HepG2 (cell line): ENCODE measurements around the gene COPZ2. TPM values are rescaled to one million over a fixed set of nuclear protein-coding genes. Genes with fewer than 3 reads are reported as not detected.

Experiments
- ATAC-seq: fragments of 200-7000 bp; cut with Tn5 transposase; 3 replicates; pipeline ENCODE4 v1.9.1; 2020; ENCODE audit warnings: mild to moderate bottlenecking, moderate library complexity
- BruUV-seq: library from RNA; stranded (reverse); fragments of 400-500 nt; replicated peaks from 2 replicates; lab custom pipeline; 2021; lab: Mats Ljungman, UMichigan
- CTCF ChIA-PET: fragments of 300-600 bp; formaldehyde crosslinking; extraction: SDS; loops from one replicate; lab custom pipeline; 2021; ENCODE audit warnings: low total read pairs, inconsistent platforms, low intra/inter-chr PET ratio; lab: Yijun Ruan, JAX
- POLR2A ChIA-PET: fragments of 350-600 bp; sonication (Branson Sonifier 250); formaldehyde crosslinking; loops from one replicate; lab custom pipeline; 2020; ENCODE audit warnings: antibody characterized with exemption, inconsistent platforms; lab: Yijun Ruan, JAX
- DNase-seq: peaks from one replicate; pipeline ENCODE4 v3.0.0-alpha.2; 2015; ENCODE audit warnings: low spot score
- FAIRE-seq: peaks from 3 replicates; lab custom pipeline; 2011; peaks lifted over from hg19 to GRCh38; lab: Jason Lieb, UNC
- H2AFZ ChIP-seq: one replicate; pipeline ENCODE4 v1.6.1; 2011; ENCODE audit warnings: low read length, inconsistent platforms
- H3K27ac ChIP-seq: fragments of 300-600 bp; 3 replicates; pipeline ENCODE4 v1.8.0; 2011; ENCODE audit warnings: mixed run types, mild to moderate bottlenecking, mixed read lengths, low read length, inconsistent platforms; ENCODE audit not compliant: insufficient read depth; ENCODE audit errors: extremely low read length
- H3K27me3 ChIP-seq, 2 experiments: fragments of 200-600 bp in 1 of 2; 2 replicates in 1 of 2; 3 replicates in 1 of 2; pipeline versions ENCODE4 v1.6.0 to v1.8.0; 2011; ENCODE audit warnings: low read length in 2 of 2, mild to moderate bottlenecking in 2 of 2, moderate library complexity in 2 of 2, inconsistent platforms in 1 of 2; ENCODE audit not compliant: insufficient read depth in 2 of 2, control insufficient read depth in 1 of 2
- H3K36me3 ChIP-seq, 2 experiments: fragments of 200-600 bp in 1 of 2; replicated peaks in 1 of 2; 2 replicates in 1 of 2; 3 replicates in 1 of 2; pipeline versions ENCODE4 v1.5.1 to v1.8.0; 2011; ENCODE audit warnings: low read length in 2 of 2, inconsistent platforms in 1 of 2; ENCODE audit not compliant: insufficient read depth in 2 of 2, control insufficient read depth in 1 of 2
- H3K4me1 ChIP-seq: 2 replicates; pipeline ENCODE4 v1.5.1; 2012; ENCODE audit warnings: low read length, inconsistent platforms; ENCODE audit not compliant: insufficient read depth
- H3K4me2 ChIP-seq: 2 replicates; pipeline ENCODE4 v1.6.0; 2011; ENCODE audit warnings: low read depth, low read length, inconsistent platforms
- H3K4me3 ChIP-seq, 3 experiments: fragments of 200-600 bp in 1 of 3; sonication (generic), shearing (Covaris generic) in 1 of 3; replicated peaks in 1 of 3; 2 replicates each; pipeline ENCODE4 v1.5.1; 2011 to 2016; ENCODE audit warnings: low read length in 3 of 3, inconsistent platforms in 2 of 3, low read depth in 2 of 3, mild to moderate bottlenecking in 2 of 3, control low read depth in 1 of 3, mixed read lengths in 1 of 3; ENCODE audit not compliant: insufficient read depth in 1 of 3
- H3K79me2 ChIP-seq: one replicate; pipeline ENCODE4 v1.6.1; 2011; ENCODE audit warnings: low read length, inconsistent platforms; ENCODE audit not compliant: insufficient read depth
- H3K9ac ChIP-seq: 2 replicates; pipeline ENCODE4 v1.6.0; 2011; ENCODE audit warnings: mild to moderate bottlenecking, low read depth, low read length, inconsistent platforms; ENCODE audit not compliant: insufficient read depth
- H3K9me3 ChIP-seq: 2 replicates; pipeline ENCODE4 v1.5.1; 2012; ENCODE audit warnings: mild to moderate bottlenecking, low read length
- H4K20me1 ChIP-seq: 2 replicates; pipeline ENCODE4 v1.6.0; 2011; ENCODE audit warnings: inconsistent platforms, mild to moderate bottlenecking, low read length, moderate library complexity; ENCODE audit not compliant: insufficient read depth
- ATF7-NPFF ChIP-seq: sonication (generic); formaldehyde crosslinking; IDR thresholded peaks from 2 replicates; pipeline ENCODE4 v1.8.1; 2023; ENCODE audit warnings: mild to moderate bottlenecking, low read depth, missing genetic modification reagents, moderate library complexity
- BRD4 ChIP-seq: sonication (generic); formaldehyde crosslinking; IDR thresholded peaks from 2 replicates; pipeline ENCODE4 v1.4.0; 2020; ENCODE audit warnings: missing genetic modification reagents
- DPF2 ChIP-seq: sonication (generic); formaldehyde crosslinking; IDR thresholded peaks from 2 replicates; pipeline ENCODE4 v1.4.0; 2020; ENCODE audit warnings: mild to moderate bottlenecking, low read depth, missing genetic modification reagents, borderline replicate concordance
- HDAC2 ChIP-seq: sonication (generic); formaldehyde crosslinking; IDR thresholded peaks from 2 replicates; pipeline ENCODE4 v1.4.0; 2020; ENCODE audit warnings: missing genetic modification reagents
- HNF1B ChIP-seq: sonication (generic); formaldehyde crosslinking; IDR thresholded peaks from 2 replicates; pipeline ENCODE4 v1.5.1; 2020; ENCODE audit warnings: mild to moderate bottlenecking, moderate library complexity, missing genetic modification reagents
- JDP2 ChIP-seq: sonication (generic); formaldehyde crosslinking; IDR thresholded peaks from 2 replicates; pipeline ENCODE4 v1.8.1; 2022; ENCODE audit warnings: missing genetic modification reagents, borderline replicate concordance
- SATB2 ChIP-seq: sonication (generic); formaldehyde crosslinking; IDR thresholded peaks from 2 replicates; pipeline ENCODE4 v1.5.0; 2020; ENCODE audit warnings: missing genetic modification reagents
- SP4 ChIP-seq: sonication (generic); formaldehyde crosslinking; IDR thresholded peaks from 2 replicates; pipeline ENCODE4 v1.8.1; 2023; ENCODE audit warnings: mild to moderate bottlenecking, missing genetic modification reagents
- SPEN ChIP-seq: sonication (generic); formaldehyde crosslinking; IDR thresholded peaks from 2 replicates; pipeline ENCODE4 v1.5.1; 2020; ENCODE audit warnings: low read depth, mild to moderate bottlenecking, missing genetic modification reagents
- TBX2 ChIP-seq: sonication (generic); formaldehyde crosslinking; IDR thresholded peaks from 2 replicates; pipeline ENCODE4 v1.5.0; 2020; ENCODE audit warnings: missing genetic modification reagents, mild to moderate bottlenecking, borderline replicate concordance
- UBTF ChIP-seq: sonication (generic); formaldehyde crosslinking; IDR thresholded peaks from 2 replicates; pipeline ENCODE4 v1.4.0; 2020; ENCODE audit warnings: mild to moderate bottlenecking, missing genetic modification reagents
- XRCC5 ChIP-seq: fragments of 200-400 bp; formaldehyde crosslinking; optimal IDR thresholded peaks from 2 replicates; pipeline ENCODE3; 2017; ENCODE audit warnings: mild to moderate bottlenecking, low read length
- ZFY ChIP-seq: sonication (generic); formaldehyde crosslinking; IDR thresholded peaks from 2 replicates; pipeline ENCODE4 v1.4.0; 2020; ENCODE audit warnings: missing genetic modification reagents
- ZKSCAN8 ChIP-seq: IDR thresholded peaks from 2 replicates; pipeline ENCODE4 v1.6.1; 2016; ENCODE audit warnings: borderline replicate concordance, missing genetic modification reagents, missing compliant biosample characterization
- ZNF496 ChIP-seq: sonication (generic); formaldehyde crosslinking; IDR thresholded peaks from 2 replicates; pipeline ENCODE4 v1.8.1; 2023; ENCODE audit warnings: mild to moderate bottlenecking, moderate library complexity, missing genetic modification reagents; ENCODE audit not compliant: insufficient replicate concordance
- ZNF572 ChIP-seq: sonication (generic); formaldehyde crosslinking; IDR thresholded peaks from 2 replicates; pipeline ENCODE4 v1.5.1; 2020; ENCODE audit warnings: mild to moderate bottlenecking, missing genetic modification reagents
- ZNF616 ChIP-seq: sonication (generic); formaldehyde crosslinking; IDR thresholded peaks from 2 replicates; pipeline ENCODE4 v1.5.0; 2020; ENCODE audit warnings: low read depth, mild to moderate bottlenecking, missing genetic modification reagents
- ZZZ3 ChIP-seq: sonication (generic); formaldehyde crosslinking; IDR thresholded peaks from 2 replicates; pipeline ENCODE4 v1.4.0; 2020; ENCODE audit warnings: missing genetic modification reagents, mild to moderate bottlenecking, borderline replicate concordance
- WGBS: methylation state at CpG from one replicate; pipeline ENCODE4 v1.1.6; 2017; ENCODE audit warnings: low lambda C conversion rate; 5-methylcytosine and 5-hydroxymethylcytosine counted together
- in situ Hi-C: cut with HindIII; loops from 2 replicates; pipeline ENCODE4 v1.10.0; 2017; ENCODE audit warnings: low pct_unique_long_range_greater_than_20kb; ENCODE audit not compliant: extremely low pct_ligation_motif_present
- intact Hi-C: fragments of 100-400 bp; cut with micrococcal nuclease; formaldehyde crosslinking; loops from one replicate; pipeline ENCODE4 v1.10.0; 2022; ENCODE audit not compliant: unreplicated experiment
- polyA plus RNA-seq, 8 experiments: library from polyadenylated mRNA; depleted of rRNA in 3 of 8; stranded (reverse) in 7 of 8; unstranded in 1 of 8; fragments of >200 nt; fragmentation: Illumina TruSeq in 4 of 8; extraction: Trizol in 4 of 8; gene quantifications; 2 replicates each; pipeline versions ENCODE4 v1.2.1 to v1.2.3, GENCODE V29; 2011 to 2016; ENCODE audit warnings: low read depth in 4 of 8, missing spikeins in 1 of 8, mixed read lengths in 1 of 8; ENCODE audit not compliant: insufficient read depth in 1 of 8
- total RNA-seq, 5 experiments: library from RNA; depleted of rRNA; stranded (reverse); fragments of >200 nt; fragmentation: Illumina TruSeq; extraction: Trizol; gene quantifications; 2 replicates each; pipeline ENCODE4 v1.2.3, GENCODE V29; 2016; ENCODE audit warnings: low read depth in 1 of 5

Gene COPZ2
- total and polyA plus RNA-seq, 2 of the 13 experiments (the other 11 are each of a cell fraction or from before 2014, with no cell fraction given): 0.61 to 1.5 TPM

- Histone ChIP-seq H3K4me2 (peak overlapping the region; percentile 86), H2AFZ (no peak overlapping the region), H3K4me1 (peaks cover 27% of the 10 kb centered on the region), H3K9ac (peak overlapping the region; percentile 62), H3K4me3 (peak overlapping the region; percentile 74 to 86 (median 82)), H3K27ac (no peak overlapping the region), H3K36me3 (no peaks in the 10 kb centered on the region), H4K20me1 (no peaks in the 10 kb centered on the region), H3K27me3 (peaks cover 1 to 60% of the 10 kb centered on the region in 2 experiments; a peak in 4 of 5 replicates), H3K79me2 (no peaks in the 10 kb centered on the region), H3K9me3 (no peaks in the 10 kb centered on the region)
- BruUV-seq: no TSS peak
- intact Hi-C loops: loop anchor here (1.0 kb wide), 1 partner anchor 38 kb away; no protein-coding TSS in a partner anchor
- 4% methylated on average over 4 of the region's 6 CpGs for WGBS
- POLR2A ChIA-PET: interaction anchor here (1.1 to 4.5 kb wide), 2 partner anchors 12 to 32 kb away, joined by 3 to 25 read pairs; partner anchors contain the start of gene NFE2L1
- FAIRE-seq (peak; percentile 34), ATAC-seq (peak; percentile 13), DNase-seq (no peak)
- CTCF ChIA-PET: interaction anchor here (1.7 to 2.3 kb wide), 2 partner anchors 11 to 37 kb away, joined by 4 to 19 read pairs; no protein-coding TSS in a partner anchor
- in situ Hi-C loops: no loop called here
- 0 out of 2 replicates have a peak, but pooled peaks have one; percentile 45 for TF ChIP-seq ZNF616 (CRISPR knock-in tag)
- 0 out of 2 replicates have a peak, but pooled peaks have one; percentile 7 for TF ChIP-seq BRD4 (CRISPR knock-in tag)
- no peak for TF ChIP-seq ZFY (CRISPR knock-in tag)
- TF ChIP-seq ZKSCAN8 (CRISPR knock-in tag): no peak
- no peak for TF ChIP-seq TBX2 (CRISPR knock-in tag)
- no peak for TF ChIP-seq ZNF496
- no peak for TF ChIP-seq SPEN (CRISPR knock-in tag)
- no peak for TF ChIP-seq HDAC2
- no peak for TF ChIP-seq XRCC5
- no peak for TF ChIP-seq ATF7-NPFF
- TF ChIP-seq SATB2 (CRISPR knock-in tag): no peak
- no peak for TF ChIP-seq DPF2 (CRISPR knock-in tag)
- no peak for TF ChIP-seq UBTF
- no peak for TF ChIP-seq JDP2 (CRISPR knock-in tag)
- no peak for TF ChIP-seq HNF1B
- no peak for TF ChIP-seq SP4 (CRISPR knock-in tag)
- TF ChIP-seq ZNF572 (CRISPR knock-in tag): peak; percentile 10; the same call in 1 of the 2 replicates
- TF ChIP-seq ZZZ3: no peak
Measured at GRCh38 chr17:48036693-48037035, 933 bp downstream of the COPZ2 start.
